KG1 (cell line): ENCODE data around the gene MPC1.

Experiments
- DNase-seq: peaks from one replicate; lab custom pipeline; 2025; lab: John Stamatoyannopoulos, UW

Gene MPC1

DNA sequence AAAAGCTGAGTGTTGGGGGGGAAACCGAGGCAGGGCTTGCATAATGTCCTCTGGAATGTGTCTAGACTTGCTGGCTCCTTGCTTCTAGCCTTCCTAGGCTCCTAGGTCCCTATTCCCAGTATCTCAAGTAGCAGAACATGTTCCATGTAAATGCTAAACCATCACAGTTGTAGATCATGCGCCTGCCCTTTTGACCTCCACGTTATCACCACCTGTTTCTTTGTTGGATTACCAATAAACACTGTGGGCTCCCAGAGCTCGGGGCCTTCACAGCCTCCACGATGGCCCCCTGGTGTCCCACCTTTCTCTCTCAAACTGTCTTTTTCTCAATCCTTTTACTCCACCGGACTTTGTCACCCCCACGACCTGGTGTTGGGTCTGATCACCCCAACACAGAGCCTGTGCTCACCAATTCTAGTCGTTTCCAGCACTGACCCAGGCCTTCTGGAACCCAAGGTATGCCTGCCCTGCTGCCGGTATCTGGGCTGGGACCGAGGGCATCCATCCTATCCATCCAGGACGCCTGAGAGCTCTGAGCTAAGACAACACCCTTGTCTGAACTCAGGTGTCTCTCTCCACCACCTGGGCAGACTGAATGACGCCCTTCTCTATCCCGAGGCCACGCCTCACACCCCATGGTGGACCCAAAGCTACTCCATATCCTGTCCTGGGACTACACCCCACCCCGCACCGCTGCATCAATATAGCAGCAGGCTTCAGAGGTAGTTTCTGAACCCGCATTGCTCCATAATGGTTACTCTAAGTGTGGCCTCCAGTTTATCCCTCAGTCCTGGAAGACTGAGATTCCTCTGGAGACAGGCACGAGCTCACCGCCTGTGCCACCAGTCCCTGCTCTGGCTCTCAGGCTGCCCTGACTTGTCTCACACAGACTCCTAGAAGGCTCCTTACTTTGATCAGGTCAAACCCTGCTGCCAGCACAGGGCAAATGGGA is 65.2 kb downstream of the MPC1 start:
- no peak for DNase-seq

DNA sequence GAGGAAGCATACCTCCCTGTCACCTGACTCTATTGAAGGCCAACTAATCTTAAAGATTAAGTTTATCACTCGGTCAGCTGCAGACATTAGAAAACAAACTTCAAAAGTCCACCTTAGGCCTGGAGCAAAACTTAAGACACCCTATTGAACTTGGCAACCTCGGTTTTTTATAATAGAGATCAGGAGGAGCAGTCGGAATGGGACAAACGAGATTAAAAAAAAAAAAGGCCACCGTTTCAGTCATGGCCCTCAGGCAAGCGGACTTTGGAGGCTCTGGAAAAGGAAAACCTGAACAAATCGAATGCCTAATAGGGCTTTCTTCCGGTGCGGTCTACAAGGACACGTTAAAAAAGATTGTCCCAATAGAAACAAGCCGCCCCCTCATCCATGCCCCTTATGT is 67.3 kb downstream of the MPC1 start:
- DNase-seq, result no peak
